Measurements from ENCODE around the gene LTF.

Gene LTF

GRCh38 chr3:46506526-46506925, 41.8 kb upstream of the LTF start:
- Histone ChIP-seq H3K4me3 (ENCODE audit: low read depth, low read length) (no peak overlapping the region), H3K27me3 (ENCODE audit: control insufficient read depth, insufficient read depth, low read length) (no peaks in the 10 kb centered on the region)

GRCh38 chr3:46505953-46506352, 41.2 kb upstream of the LTF start:
- Histone ChIP-seq H3K27me3 (ENCODE audit: control insufficient read depth, insufficient read depth, low read length) (no peaks in the 10 kb centered on the region), H3K9me3 (ENCODE audit: control insufficient read depth, low read length) (no peaks in the 10 kb centered on the region), H3K4me2 (ENCODE audit: low read length) (no peak overlapping the region), H3K79me2 (no peaks in the 10 kb centered on the region), H3K4me3 (ENCODE audit: low read depth, low read length) (no peak overlapping the region), H2AFZ (no peak overlapping the region), H3K4me1 (peaks cover 12% of the 10 kb centered on the region), H3K9ac (no peak overlapping the region), H3K36me3 (ENCODE audit: control insufficient read depth, insufficient read depth, low read length) (no peaks in the 10 kb centered on the region), H3K27ac (no peak overlapping the region)
- TF ChIP-seq CTCF (IDR thresholded peaks at IDR 0.05): no peak

More at GRCh38 chr3:46506526-46506925, 41.8 kb upstream of the LTF start:
- H3K27ac ChIP-seq: no peak overlapping the region
- no peaks in the 10 kb centered on the region for H3K36me3 ChIP-seq (ENCODE audit: control insufficient read depth, insufficient read depth, low read length)
- no peaks in the 10 kb centered on the region for H3K79me2 ChIP-seq
- H3K9ac ChIP-seq: no peak overlapping the region
- no peak for TF ChIP-seq CTCF (IDR thresholded peaks at IDR 0.05)
- H3K4me2 ChIP-seq (ENCODE audit: low read length): no peak overlapping the region
- no peak overlapping the region for H2AFZ ChIP-seq
- peaks cover 7% of the 10 kb centered on the region for H3K4me1 ChIP-seq
- no peaks in the 10 kb centered on the region for H3K9me3 ChIP-seq (ENCODE audit: control insufficient read depth, low read length)

- H3K79me2 ChIP-seq: no peaks in the 10 kb centered on the region
- no peak overlapping the region for H3K4me2 ChIP-seq (ENCODE audit: low read length)
- no peak for TF ChIP-seq CTCF (IDR thresholded peaks at IDR 0.05)
- H2AFZ ChIP-seq: no peak overlapping the region
- no peaks in the 10 kb centered on the region for H3K27me3 ChIP-seq (ENCODE audit: control insufficient read depth, insufficient read depth, low read length)
- H3K9me3 ChIP-seq (ENCODE audit: control insufficient read depth, low read length): no peaks in the 10 kb centered on the region
- peaks cover 12% of the 10 kb centered on the region for H3K4me1 ChIP-seq
- no peak overlapping the region for H3K9ac ChIP-seq
- no peak overlapping the region for H3K4me3 ChIP-seq (ENCODE audit: low read depth, low read length)
- H3K36me3 ChIP-seq (ENCODE audit: control insufficient read depth, insufficient read depth, low read length): no peaks in the 10 kb centered on the region
- H3K27ac ChIP-seq: no peak overlapping the region
Observed at GRCh38 chr3:46504789-46505188, 40.1 kb upstream of the LTF start.

- Histone ChIP-seq H3K36me3 (ENCODE audit: control insufficient read depth, insufficient read depth, low read length) (no peaks in the 10 kb centered on the region), H3K79me2 (no peaks in the 10 kb centered on the region), H3K9me3 (ENCODE audit: control insufficient read depth, low read length) (no peaks in the 10 kb centered on the region), H3K27ac (no peak overlapping the region), H3K4me3 (ENCODE audit: low read depth, low read length) (no peak overlapping the region), H2AFZ (peak overlapping the region; percentile 16), H3K4me2 (ENCODE audit: low read length) (no peak overlapping the region), H3K9ac (no peak overlapping the region), H3K4me1 (peaks cover 12% of the 10 kb centered on the region), H3K27me3 (ENCODE audit: control insufficient read depth, insufficient read depth, low read length) (no peaks in the 10 kb centered on the region)
- TF ChIP-seq CTCF (IDR thresholded peaks at IDR 0.05): no peak
Observed at GRCh38 chr3:46503200-46503874, 38.6 kb upstream of the LTF start.

GRCh38 chr3:46501702-46502101, 37.0 kb upstream of the LTF start:
- TF ChIP-seq CTCF (IDR thresholded peaks at IDR 0.05): no peak
- Histone ChIP-seq H3K9me3 (ENCODE audit: control insufficient read depth, low read length) (no peaks in the 10 kb centered on the region), H3K79me2 (no peaks in the 10 kb centered on the region), H3K4me1 (peaks cover 12% of the 10 kb centered on the region), H3K9ac (no peak overlapping the region), H2AFZ (peak overlapping the region; percentile 65), H3K27me3 (ENCODE audit: control insufficient read depth, insufficient read depth, low read length) (no peaks in the 10 kb centered on the region), H3K27ac (no peak overlapping the region), H3K36me3 (ENCODE audit: control insufficient read depth, insufficient read depth, low read length) (no peaks in the 10 kb centered on the region), H3K4me2 (ENCODE audit: low read length) (peak overlapping the region; percentile 22), H3K4me3 (ENCODE audit: low read depth, low read length) (no peak overlapping the region)

Data from parathyroid adenoma (tissue), 2 donors.